ENCODE results near the gene KCNK15.

The KCNK15 gene

GRCh38 chr20:44715499-44716308 lies 30.0 kb upstream of the KCNK15 start:
- DNase-seq: no peak

- no peak for DNase-seq
Measured at GRCh38 chr20:44716309-44717106, 29.2 kb upstream of the KCNK15 start.

GRCh38 chr20:44717986-44718385 lies 27.7 kb upstream of the KCNK15 start:
- no peak for DNase-seq

GRCh38 chr20:44719841-44720240 lies 25.8 kb upstream of the KCNK15 start:
- DNase-seq: no peak

- peak; percentile 41 for DNase-seq
Measured at GRCh38 chr20:44720621-44720996, 25.1 kb upstream of the KCNK15 start.

- DNase-seq: peak; percentile 84
Measured at GRCh38 chr20:44720997-44721784, 24.5 kb upstream of the KCNK15 start.

GRCh38 chr20:44721785-44722054 lies 23.9 kb upstream of the KCNK15 start:
- DNase-seq: no peak

GRCh38 chr20:44722990-44723389 lies 22.7 kb upstream of the KCNK15 start:
- DNase-seq: no peak

- no peak for DNase-seq
Measured at GRCh38 chr20:44723391-44723790, 22.3 kb upstream of the KCNK15 start.

GRCh38 chr20:44723798-44724362 lies 21.8 kb upstream of the KCNK15 start:
- DNase-seq: no peak

GRCh38 chr20:44724423-44725091 lies 21.1 kb upstream of the KCNK15 start:
- DNase-seq: no peak

- DNase-seq: no peak
Measured at GRCh38 chr20:44725837-44726236, 19.8 kb upstream of the KCNK15 start.

- no peak for DNase-seq
Measured at GRCh38 chr20:44727039-44727438, 18.6 kb upstream of the KCNK15 start.

GRCh38 chr20:44727651-44728050 lies 18.0 kb upstream of the KCNK15 start:
- no peak for DNase-seq

GRCh38 chr20:44728801-44729443 lies 16.7 kb upstream of the KCNK15 start:
- DNase-seq: peak; percentile 81

- peak; percentile 83 for DNase-seq
Measured at GRCh38 chr20:44730441-44730840, 15.2 kb upstream of the KCNK15 start.

- no peak for DNase-seq
Measured at GRCh38 chr20:44731657-44732056, 14.0 kb upstream of the KCNK15 start.

- DNase-seq: no peak
Measured at GRCh38 chr20:44732327-44732726, 13.3 kb upstream of the KCNK15 start.

GRCh38 chr20:44733341-44734069 lies 12.2 kb upstream of the KCNK15 start:
- DNase-seq: peak; percentile 53

- DNase-seq: peak; percentile 57
Measured at GRCh38 chr20:44734938-44735337, 10.7 kb upstream of the KCNK15 start.

GRCh38 chr20:44735816-44736169 lies 9.9 kb upstream of the KCNK15 start:
- no peak for DNase-seq

All from HCEC 1CT (cell line).